A172 (cell line): ENCODE measurements around the gene ITPR1. TPM values are rescaled to one million over a fixed set of nuclear protein-coding genes. Genes with fewer than 3 reads are reported as not detected.
A peak's percentile ranks its signal among the peaks of the same experiment; 100 is the strongest.
"Not testable (repeated sequence)": the region's sequence is repeated elsewhere in the genome, so short reads cannot be mapped to it uniquely, and the experiment has no call there.

ENCODE experiments used
- DNase-seq: peaks from one replicate; pipeline ENCODE4 v3.0.0-alpha.2; 2015; ENCODE audit warnings: low spot score
- total RNA-seq: library from RNA; depleted of rRNA; stranded (reverse); fragments of >200 nt; shearing (Covaris generic); gene quantifications from 2 replicates; pipeline ENCODE4 v1.2.3, GENCODE V29; 2014

ITPR1 gene
- total RNA-seq, 1 experiment from 2014 or later, result 7.6 TPM

- DNase-seq, result no peak
These were observed 77.9 kb downstream of the ITPR1 start for GRCh38 chr3:4570840-4571621.

DNA sequence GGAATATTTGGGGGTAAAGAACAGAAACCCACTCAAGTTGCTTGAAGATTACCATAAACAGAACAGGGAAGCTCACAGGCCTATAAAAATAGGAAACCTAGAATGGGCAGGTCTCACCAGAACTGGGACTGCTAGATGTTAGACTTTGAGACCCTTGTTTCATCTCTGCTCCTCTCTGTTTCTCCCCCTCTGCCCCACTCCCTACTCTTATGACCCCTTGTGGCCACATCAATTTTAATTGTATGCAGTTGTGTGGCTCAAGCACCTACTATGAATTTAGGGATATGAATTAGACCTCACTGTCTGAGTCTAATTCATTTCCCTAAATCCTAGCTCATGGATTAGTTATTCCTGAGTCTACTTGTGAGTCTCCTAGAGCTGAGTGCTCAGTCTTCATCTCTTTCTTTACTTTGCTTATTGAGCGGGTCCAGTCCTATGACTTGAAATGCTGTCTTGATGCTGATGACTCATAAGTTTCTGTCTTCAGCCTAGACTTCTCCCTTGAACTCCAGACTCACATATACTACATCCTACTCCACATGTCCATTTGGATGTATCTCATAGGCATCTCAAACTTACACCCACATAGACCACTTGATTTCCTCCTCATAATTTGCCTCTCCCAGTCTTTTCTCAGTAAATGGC, 78.7 kb downstream of the ITPR1 start:
- no peak for DNase-seq

- DNase-seq, result no peak
These were observed 80.0 kb downstream of the ITPR1 start for GRCh38 chr3:4573153-4573552.

GRCh38 chr3:4574426-4574965, 81.3 kb downstream of the ITPR1 start:
- no peak for DNase-seq

- DNase-seq, result no peak
These were observed 82.2 kb downstream of the ITPR1 start for GRCh38 chr3:4575381-4575780.

- no peak for DNase-seq
These were observed 84.6 kb downstream of the ITPR1 start for GRCh38 chr3:4577721-4578120.

DNA sequence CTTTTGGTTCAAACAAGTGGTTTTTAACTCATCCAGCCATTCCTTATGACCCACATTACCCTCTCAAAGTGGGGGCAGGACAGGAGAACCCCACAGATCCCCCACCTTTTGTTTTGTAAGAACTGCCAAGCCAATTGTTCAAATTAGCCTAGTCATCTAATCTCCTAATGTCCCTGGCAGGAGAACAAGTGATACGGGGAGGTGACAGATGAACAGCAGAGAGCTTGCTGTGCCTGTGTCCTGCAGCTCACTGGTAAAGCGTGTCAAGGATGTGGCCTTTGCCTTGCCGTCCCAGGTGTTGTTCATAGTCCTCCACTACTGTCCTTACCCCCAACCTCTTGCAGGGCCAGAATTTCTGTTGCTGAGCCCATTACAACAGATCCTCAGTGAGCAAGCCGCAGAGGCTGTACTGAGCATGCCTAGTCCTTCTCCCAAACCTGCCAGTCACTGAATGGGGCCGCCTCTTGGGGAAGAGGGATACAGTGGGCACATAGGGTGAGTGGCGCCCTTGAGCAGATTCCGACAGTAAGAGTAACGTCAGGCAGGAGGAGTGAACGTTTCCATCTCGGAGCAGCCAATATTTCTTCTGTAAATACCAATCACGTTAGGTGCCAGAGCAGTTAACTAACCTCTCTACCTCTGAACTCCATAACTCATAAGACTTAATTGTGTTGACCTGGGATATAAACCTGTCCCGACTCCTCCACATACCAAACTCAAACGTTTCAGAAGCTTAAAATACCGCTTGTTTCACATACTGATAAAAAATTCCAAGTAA, 87.4 kb downstream of the ITPR1 start:
- DNase-seq, result no peak

GRCh38 chr3:4581124-4581424, 87.9 kb downstream of the ITPR1 start:
- DNase-seq, result no peak

DNA sequence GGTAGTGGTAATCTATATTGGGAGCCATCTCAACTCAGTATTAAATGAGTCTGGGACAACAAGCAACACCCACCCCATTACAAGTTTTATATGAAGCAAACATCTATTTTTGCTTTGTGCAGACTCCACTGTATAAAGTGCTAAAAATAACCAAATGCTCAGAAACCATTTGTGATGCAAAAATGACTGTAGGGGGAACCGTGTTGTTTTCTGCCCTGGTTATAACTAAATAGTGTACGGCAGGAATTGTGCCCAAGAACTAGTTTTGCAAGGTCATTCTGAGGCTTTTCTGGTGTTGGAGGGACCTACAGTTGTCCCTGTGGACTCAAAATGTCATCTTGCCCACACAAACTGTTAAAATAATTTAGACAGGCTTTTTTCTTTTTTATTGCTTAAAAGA, 88.3 kb downstream of the ITPR1 start:
- DNase-seq, result no peak

GRCh38 chr3:4581920-4582611, 88.9 kb downstream of the ITPR1 start:
- no peak for DNase-seq

DNA sequence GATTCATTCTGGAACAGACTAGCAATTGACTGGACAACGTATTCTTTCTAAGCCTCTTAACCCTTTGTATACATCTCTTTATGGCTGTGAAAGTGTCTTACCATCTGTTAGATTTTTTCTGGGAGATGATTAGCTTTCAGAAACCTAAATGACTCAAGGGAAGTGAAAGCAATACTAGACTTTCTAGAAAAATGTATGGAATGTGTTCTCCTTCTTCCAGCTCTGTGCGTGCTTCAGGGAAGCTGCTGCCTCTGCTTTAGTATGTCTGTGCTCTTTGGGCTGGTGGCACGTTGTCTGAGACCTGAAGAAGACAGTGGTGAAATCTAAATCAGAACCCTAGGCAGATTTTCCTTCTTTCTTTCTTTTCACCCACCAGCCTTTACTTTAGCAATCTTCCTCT, 89.5 kb downstream of the ITPR1 start:
- DNase-seq, result no peak

GRCh38 chr3:4583416-4583815, 90.3 kb downstream of the ITPR1 start:
- DNase-seq, result no peak

DNA sequence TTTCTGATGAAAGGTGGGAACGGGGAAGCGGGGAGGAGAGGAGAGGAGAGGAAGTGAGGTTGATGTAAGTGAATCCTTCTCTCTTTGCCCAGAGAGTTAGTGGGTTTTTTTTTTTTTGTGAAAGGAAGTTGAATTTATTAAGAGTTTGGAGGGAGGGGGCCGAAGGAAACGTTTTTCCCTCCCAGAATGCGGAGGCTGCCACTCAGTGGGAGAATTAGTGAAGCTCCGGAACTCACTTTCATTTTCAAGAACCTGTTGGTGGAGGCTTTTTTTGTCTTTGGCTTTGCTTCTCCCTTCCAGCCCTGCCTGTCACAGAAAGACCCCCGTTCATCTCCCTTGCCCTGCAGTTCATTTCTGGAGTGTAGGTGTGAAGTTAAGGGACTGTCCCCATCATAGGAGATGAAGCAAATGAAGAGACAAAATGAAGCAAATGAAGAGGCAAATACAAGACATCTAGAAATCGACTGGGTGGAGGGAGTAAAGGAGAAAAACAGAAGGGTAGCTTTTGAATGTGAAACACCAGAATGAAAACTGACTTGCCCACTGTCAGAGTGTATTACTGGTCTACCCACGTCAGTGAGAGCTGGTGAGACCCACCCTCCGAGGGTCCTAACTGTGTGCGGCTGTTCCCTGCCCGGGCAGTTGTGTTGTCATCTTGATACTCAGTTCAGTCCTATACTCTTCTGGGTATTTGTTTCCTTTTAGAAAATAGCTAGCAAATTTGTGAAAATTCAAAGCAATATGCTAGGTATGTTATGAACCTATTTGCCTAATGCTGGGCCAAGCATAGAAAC, 91.5 kb downstream of the ITPR1 start:
- peak; percentile 22 for DNase-seq

- no peak for DNase-seq
These were observed 93.2 kb downstream of the ITPR1 start for GRCh38 chr3:4586381-4586780.

DNA sequence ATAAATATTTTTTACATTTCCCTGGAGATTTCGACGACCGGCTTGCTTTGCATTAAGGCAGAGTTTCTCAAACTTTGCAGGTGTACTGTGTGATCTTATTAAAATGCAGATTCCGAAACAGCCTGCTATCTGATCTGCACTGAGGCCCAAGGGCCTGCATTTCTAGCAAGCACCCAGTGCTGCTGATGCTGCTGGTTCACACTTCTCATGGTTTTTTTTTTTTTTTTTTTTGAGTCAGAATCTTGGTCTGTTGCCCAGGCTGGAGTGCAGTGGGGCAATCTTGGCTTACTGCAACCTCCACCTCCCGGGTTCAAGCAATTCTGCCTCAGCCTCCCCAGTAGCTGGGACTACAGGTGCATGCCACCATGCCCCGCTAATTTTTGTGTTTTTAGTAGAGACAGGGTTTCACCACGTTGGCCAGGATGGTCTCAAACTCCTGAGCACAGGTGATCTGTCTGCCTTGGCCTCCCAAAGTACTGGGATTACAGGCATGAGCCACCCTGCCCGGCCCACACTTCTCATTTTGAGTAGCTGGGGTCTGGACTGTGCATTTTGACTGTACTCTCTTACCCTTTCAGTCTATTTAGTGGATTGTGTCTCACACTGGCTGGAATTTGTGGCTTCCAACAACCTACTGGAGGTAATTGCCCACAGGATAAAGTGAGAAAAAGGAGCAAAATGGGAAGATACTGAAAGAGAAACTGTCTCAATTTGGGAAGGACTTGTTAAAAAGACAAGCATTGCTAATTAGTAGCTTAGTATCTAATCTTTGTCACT, 94.1 kb downstream of the ITPR1 start:
- no peak for DNase-seq

DNA sequence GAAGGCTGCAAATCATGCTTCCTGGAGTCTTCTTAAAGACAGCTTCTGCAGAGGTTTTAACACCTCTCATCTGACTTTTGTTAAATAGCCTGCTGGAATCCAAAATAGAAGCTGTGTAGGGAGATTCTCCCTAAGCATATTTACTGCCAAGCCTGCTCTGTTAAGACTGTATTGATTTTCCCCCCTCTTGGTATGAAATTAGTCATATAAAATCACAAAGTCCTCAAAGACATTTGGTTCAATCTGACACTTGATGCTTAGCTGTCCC, 94.6 kb downstream of the ITPR1 start:
- no peak for DNase-seq

DNA sequence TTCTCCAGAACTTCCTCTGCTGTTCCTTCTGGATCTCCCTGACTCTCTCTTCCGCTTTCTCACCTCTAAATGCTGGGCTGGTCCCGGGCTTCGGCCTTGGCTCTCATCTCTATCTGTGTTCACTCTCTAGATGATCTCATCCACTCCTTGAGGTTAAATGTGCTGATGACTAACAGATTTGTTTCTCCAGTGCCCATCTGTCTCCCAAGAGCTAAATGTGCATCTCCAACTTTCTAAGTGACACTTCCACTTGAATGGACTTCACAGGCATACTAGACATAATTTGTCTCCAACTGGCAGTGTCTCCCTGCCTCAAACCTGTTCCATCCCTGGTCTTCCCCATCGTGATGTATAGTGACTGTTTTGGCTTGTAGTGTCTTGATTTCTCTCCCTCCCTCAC, 95.3 kb downstream of the ITPR1 start:
- DNase-seq, result peak; percentile 63

DNA sequence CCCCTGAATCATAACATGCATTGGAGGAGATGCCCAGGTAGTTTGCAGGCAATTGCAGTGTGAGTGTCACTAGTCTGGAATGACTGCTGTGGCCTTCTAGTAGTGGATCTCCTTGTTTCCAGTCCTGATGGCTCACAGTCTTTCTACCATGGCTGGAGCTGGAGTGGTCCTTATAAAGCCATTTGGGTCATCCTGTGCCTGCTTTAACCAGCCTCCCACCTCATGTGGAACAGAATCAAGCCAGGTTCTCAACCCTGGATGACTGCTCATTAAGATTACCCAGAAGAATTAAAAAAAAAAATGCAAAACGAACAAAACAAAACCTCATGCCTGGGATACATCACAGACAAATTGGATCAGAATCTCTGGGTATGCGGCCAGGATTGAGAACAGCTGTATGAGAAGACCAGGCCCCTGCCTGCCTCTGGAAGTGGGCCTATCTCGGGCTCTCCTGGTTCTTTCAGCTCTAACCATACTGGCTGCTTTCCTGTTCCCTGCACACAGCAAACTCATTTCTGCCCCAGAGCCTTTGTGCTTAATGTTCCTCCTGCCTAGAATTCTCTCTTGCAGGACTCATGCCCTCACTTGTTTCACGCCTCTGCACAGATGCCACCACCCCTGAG, 96.4 kb downstream of the ITPR1 start:
- DNase-seq, result no peak

GRCh38 chr3:4590849-4591248, 97.7 kb downstream of the ITPR1 start:
- DNase-seq, result not testable (repeated sequence)

GRCh38 chr3:4591669-4592068, 98.5 kb downstream of the ITPR1 start:
- no peak for DNase-seq
